ENCODE results near the gene C16orf86. TPM values are rescaled to one million over a fixed set of nuclear protein-coding genes. Genes with fewer than 3 reads are reported as not detected.

The C16orf86 gene
- polyA plus RNA-seq (2013, experiment 1 of 2), result 0.45 TPM
- 1.3 TPM for polyA plus RNA-seq (2013, experiment 2 of 2)

DNA sequence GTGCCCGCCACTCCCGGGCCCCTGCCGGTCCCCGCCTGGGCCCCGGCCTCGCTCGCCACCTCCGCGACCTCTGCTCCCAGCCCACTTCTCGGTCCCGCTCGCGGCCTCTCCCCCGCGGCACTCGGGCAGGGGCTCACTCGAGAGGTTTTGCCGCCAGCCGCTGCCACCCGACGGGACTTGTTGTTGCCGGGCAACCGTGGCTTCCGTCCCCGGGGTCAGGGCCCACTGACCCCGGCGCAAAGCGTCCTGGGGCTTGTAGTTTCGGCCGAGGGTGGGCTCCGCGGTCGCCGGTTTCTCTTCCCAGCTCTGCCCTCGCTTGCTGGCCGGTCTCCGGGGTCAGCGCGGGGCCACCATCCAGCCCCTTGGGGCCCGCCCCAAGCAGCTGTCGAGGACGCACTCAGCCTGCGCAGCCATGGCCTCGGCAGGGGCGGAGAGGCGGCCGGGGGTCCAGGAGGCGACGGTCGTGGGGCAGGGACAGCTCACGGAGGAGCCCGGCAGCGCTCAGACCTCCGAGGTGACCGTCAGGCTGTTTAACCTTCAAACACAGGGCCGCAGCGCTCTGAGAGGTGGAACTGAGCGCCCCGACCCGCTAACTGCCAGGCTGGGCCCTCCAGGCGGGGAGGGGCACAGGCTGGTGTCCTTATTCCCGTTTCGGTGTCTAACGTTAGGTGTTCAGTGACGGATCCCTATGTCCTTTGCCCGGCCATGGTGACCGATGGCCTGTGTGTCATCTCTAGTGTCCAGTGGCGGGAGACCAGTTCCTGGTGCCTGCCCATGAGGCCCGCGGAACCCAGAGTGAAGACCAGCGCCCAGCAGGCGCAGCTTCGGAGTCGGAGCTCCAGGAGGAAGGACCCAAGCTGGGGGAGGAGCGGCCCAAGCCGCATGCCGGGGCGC lies at the start of gene C16orf86, which contains the start of gene ENKD1:
TSS of gene C16orf86 (plus strand) at position 256 of the 894 bp plus-strand sequence. CDS start at position 413, 157 bp downstream.
TSS of gene ENKD1 (minus strand) at position 192 of the 894 bp plus-strand sequence. CDS start 308 bp downstream, outside the sequence.
- Histone ChIP-seq H3K4me3 (ENCODE audit: low read length) (peak within 1 kb of the TSS; percentile 76), H3K36me3 (ENCODE audit: insufficient read depth, low read length) (no peaks in the 10 kb centered on the region), H3K4me1 (ENCODE audit: insufficient read depth, low read length) (peaks cover 4% of the 10 kb centered on the region; the same call in 1 of the 2 replicates), H3K9ac (ENCODE audit: low read depth, low read length) (peak within 1 kb of the TSS; percentile 48), H3K27ac (ENCODE audit: low read depth, low read length) (0 out of 2 replicates have a peak within 1 kb of the TSS, but pooled peaks have one; percentile 13), H3K27me3 (ENCODE audit: insufficient read depth, low read length) (peaks cover 6% of the 10 kb centered on the region; the same call in 1 of the 2 replicates), H3K9me3 (ENCODE audit: insufficient read depth, low read depth, low read length) (no peaks in the 10 kb centered on the region)
- 7% methylated on average over 78 of the region's 78 CpGs for WGBS

- no peak overlapping the region for H3K27ac ChIP-seq (ENCODE audit: low read depth, low read length)
- no peaks in the 10 kb centered on the region for H3K9me3 ChIP-seq (ENCODE audit: insufficient read depth, low read depth, low read length)
- peaks cover 86% of the 10 kb centered on the region for H3K36me3 ChIP-seq (ENCODE audit: insufficient read depth, low read length)
- no peaks in the 10 kb centered on the region for H3K27me3 ChIP-seq (ENCODE audit: insufficient read depth, low read length)
- no peaks in the 10 kb centered on the region for H3K4me1 ChIP-seq (ENCODE audit: insufficient read depth, low read length)
- H3K4me3 ChIP-seq (ENCODE audit: low read length), result no peak overlapping the region
- 97% methylated on average over 14 of the region's 14 CpGs for WGBS
- no peak overlapping the region for H3K9ac ChIP-seq (ENCODE audit: low read depth, low read length)
Measured at GRCh38 chr16:67628216-67628615, 38.4 kb upstream of the C16orf86 start.

DNA sequence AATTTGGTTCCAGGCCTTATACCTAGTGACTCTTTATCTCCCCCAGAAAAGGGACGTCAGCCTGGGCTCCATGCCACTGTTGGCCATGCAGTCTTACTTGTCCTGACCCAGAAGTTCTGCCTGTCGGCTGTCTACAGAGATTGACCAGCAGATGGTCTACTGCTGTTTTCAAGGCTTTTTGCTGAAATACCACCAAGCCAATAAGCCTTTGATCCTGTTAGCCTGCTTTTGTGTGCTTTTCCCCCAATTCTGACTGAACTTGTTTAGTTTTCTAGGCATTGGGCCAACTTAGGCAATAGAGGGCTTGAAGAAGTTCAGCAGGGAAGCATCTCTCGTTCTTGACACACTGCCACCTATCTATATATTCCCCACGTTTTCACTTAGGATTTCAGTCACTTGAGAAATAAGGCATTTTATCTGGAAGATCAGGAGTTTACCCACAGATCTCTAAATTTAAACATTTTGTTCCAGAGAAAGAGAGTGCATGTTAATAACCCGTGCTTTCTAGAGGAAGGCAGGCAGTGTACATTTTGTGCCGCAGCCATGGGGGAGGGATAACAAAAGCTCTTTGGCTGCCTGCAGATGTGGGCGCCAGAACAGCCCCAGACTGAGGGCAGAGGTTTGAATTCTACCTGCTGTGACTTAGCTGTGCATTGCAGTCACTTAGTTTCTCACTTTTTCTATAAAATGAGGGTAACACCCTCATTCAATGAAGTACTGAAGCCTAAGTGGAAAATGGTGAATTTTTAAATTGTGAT lies 34.0 kb upstream of the C16orf86 start:
- no peak overlapping the region for H3K27ac ChIP-seq (ENCODE audit: low read depth, low read length)
- H3K36me3 ChIP-seq (ENCODE audit: insufficient read depth, low read length), result peaks cover 87% of the 10 kb centered on the region
- WGBS, result 91% methylated on average over 7 of the region's 7 CpGs

GRCh38 chr16:67636713-67637112 lies 29.9 kb upstream of the C16orf86 start:
- no peaks in the 10 kb centered on the region for H3K27me3 ChIP-seq (ENCODE audit: insufficient read depth, low read length)
- H3K4me3 ChIP-seq (ENCODE audit: low read length), result no peak overlapping the region
- no peak overlapping the region for H3K9ac ChIP-seq (ENCODE audit: low read depth, low read length)
- no peak overlapping the region for H3K27ac ChIP-seq (ENCODE audit: low read depth, low read length)
- H3K9me3 ChIP-seq (ENCODE audit: insufficient read depth, low read depth, low read length), result no peaks in the 10 kb centered on the region
- H3K36me3 ChIP-seq (ENCODE audit: insufficient read depth, low read length), result peaks cover 68% of the 10 kb centered on the region
- 98% methylated on average over 8 of the region's 8 CpGs for WGBS
- no peaks in the 10 kb centered on the region for H3K4me1 ChIP-seq (ENCODE audit: insufficient read depth, low read length)

More for the DNA sequence above, 34.0 kb upstream of the C16orf86 start:
- Histone ChIP-seq H3K4me3 (ENCODE audit: low read length) (no peak overlapping the region), H3K27me3 (ENCODE audit: insufficient read depth, low read length) (no peaks in the 10 kb centered on the region), H3K9ac (ENCODE audit: low read depth, low read length) (no peak overlapping the region), H3K4me1 (ENCODE audit: insufficient read depth, low read length) (no peaks in the 10 kb centered on the region), H3K9me3 (ENCODE audit: insufficient read depth, low read depth, low read length) (no peaks in the 10 kb centered on the region)

- Histone ChIP-seq H3K27me3 (ENCODE audit: insufficient read depth, low read length) (no peaks in the 10 kb centered on the region), H3K9me3 (ENCODE audit: insufficient read depth, low read depth, low read length) (no peaks in the 10 kb centered on the region), H3K9ac (ENCODE audit: low read depth, low read length) (no peak overlapping the region), H3K27ac (ENCODE audit: low read depth, low read length) (no peak overlapping the region), H3K4me3 (ENCODE audit: low read length) (no peak overlapping the region), H3K4me1 (ENCODE audit: insufficient read depth, low read length) (no peaks in the 10 kb centered on the region), H3K36me3 (ENCODE audit: insufficient read depth, low read length) (peaks cover 59% of the 10 kb centered on the region)
- 98% methylated on average over 12 of the region's 12 CpGs for WGBS
Measured at GRCh38 chr16:67637625-67638024, 29.0 kb upstream of the C16orf86 start.

GRCh38 chr16:67641779-67642708 lies 24.6 kb upstream of the C16orf86 start:
- no peak overlapping the region for H3K27ac ChIP-seq (ENCODE audit: low read depth, low read length)
- 82% methylated on average over 10 of the region's 10 CpGs for WGBS
- no peak overlapping the region for H3K9ac ChIP-seq (ENCODE audit: low read depth, low read length)
- no peaks in the 10 kb centered on the region for H3K27me3 ChIP-seq (ENCODE audit: insufficient read depth, low read length)
- H3K4me1 ChIP-seq (ENCODE audit: insufficient read depth, low read length), result no peaks in the 10 kb centered on the region
- peaks cover 22% of the 10 kb centered on the region for H3K36me3 ChIP-seq (ENCODE audit: insufficient read depth, low read length)
- H3K4me3 ChIP-seq (ENCODE audit: low read length), result no peak overlapping the region
- no peaks in the 10 kb centered on the region for H3K9me3 ChIP-seq (ENCODE audit: insufficient read depth, low read depth, low read length)

DNA sequence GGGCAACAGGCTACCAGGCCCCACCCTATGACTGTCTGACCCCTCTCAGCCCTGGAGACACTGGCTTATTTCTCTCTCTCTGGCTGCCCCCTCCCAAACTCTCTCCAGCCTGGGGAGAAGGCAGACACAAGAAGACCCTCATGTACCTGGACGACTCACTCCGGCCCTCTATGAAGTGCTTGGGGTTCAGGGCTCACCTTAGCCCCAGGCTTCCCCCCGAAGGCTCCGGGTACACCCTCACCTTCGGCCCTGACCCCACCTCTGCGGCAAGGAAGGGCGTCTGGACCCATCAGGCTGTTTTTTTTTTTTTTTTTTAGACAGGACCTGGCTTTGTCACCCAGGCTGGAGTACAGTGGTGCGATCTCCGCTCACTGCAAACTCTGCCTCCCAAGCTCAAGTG lies 22.6 kb upstream of the C16orf86 start:
- peaks cover 2% of the 10 kb centered on the region for H3K36me3 ChIP-seq (ENCODE audit: insufficient read depth, low read length)
- no peaks in the 10 kb centered on the region for H3K9me3 ChIP-seq (ENCODE audit: insufficient read depth, low read depth, low read length)
- H3K27ac ChIP-seq (ENCODE audit: low read depth, low read length), result no peak overlapping the region
- no peak overlapping the region for H3K9ac ChIP-seq (ENCODE audit: low read depth, low read length)
- no peaks in the 10 kb centered on the region; the same call in 1 of the 2 replicates for H3K27me3 ChIP-seq (ENCODE audit: insufficient read depth, low read length)
- no peak overlapping the region for H3K4me3 ChIP-seq (ENCODE audit: low read length)
- WGBS, result 94% methylated on average over 9 of the region's 9 CpGs
- H3K4me1 ChIP-seq (ENCODE audit: insufficient read depth, low read length), result no peaks in the 10 kb centered on the region

- no peaks in the 10 kb centered on the region for H3K4me1 ChIP-seq (ENCODE audit: insufficient read depth, low read length)
- H3K9ac ChIP-seq (ENCODE audit: low read depth, low read length), result peak overlapping the region; percentile 72
- H3K27ac ChIP-seq (ENCODE audit: low read depth, low read length), result no peak overlapping the region
- H3K27me3 ChIP-seq (ENCODE audit: insufficient read depth, low read length), result peaks cover under 1% of the 10 kb centered on the region; the same call in 1 of the 2 replicates
- H3K36me3 ChIP-seq (ENCODE audit: insufficient read depth, low read length), result peaks cover 6% of the 10 kb centered on the region; the same call in 1 of the 2 replicates
- peak overlapping the region; percentile 54 for H3K4me3 ChIP-seq (ENCODE audit: low read length)
- WGBS, result 85% methylated on average over 15 of the region's 15 CpGs
- no peaks in the 10 kb centered on the region for H3K9me3 ChIP-seq (ENCODE audit: insufficient read depth, low read depth, low read length)
Measured at GRCh38 chr16:67645397-67646121, 21.1 kb upstream of the C16orf86 start.

DNA sequence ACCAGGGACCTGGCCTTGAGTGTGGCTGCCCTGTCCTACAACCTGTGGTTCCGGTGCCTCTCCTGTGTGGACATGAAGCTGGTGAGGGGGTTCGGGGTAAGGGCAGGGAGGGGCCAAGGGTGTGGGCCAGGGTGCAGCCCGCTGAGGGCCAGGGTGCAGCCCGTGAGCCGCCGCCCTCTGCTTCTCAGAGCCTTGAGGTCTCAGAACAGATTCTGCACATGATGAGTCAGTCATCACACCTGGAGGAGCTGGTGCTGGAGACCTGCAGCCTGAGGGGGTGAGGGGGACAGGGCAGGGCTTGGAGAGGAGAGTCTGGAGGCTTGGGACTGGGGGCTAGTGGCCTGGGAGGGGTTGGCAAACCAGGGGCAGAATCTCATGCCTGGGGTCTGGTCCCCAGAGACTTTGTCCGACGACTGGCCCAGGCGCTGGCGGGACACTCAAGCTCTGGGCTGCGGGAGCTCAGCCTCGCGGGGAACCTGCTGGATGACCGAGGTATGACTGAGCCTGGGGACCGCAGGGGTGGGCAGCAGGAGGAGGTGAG lies 19.4 kb upstream of the C16orf86 start:
- Histone ChIP-seq H3K9me3 (ENCODE audit: insufficient read depth, low read depth, low read length) (no peaks in the 10 kb centered on the region), H3K27me3 (ENCODE audit: insufficient read depth, low read length) (peaks cover 5% of the 10 kb centered on the region), H3K27ac (ENCODE audit: low read depth, low read length) (no peak overlapping the region), H3K4me3 (ENCODE audit: low read length) (no peak overlapping the region), H3K36me3 (ENCODE audit: insufficient read depth, low read length) (peaks cover 9% of the 10 kb centered on the region), H3K9ac (ENCODE audit: low read depth, low read length) (no peak overlapping the region), H3K4me1 (ENCODE audit: insufficient read depth, low read length) (no peaks in the 10 kb centered on the region)
- 95% methylated on average over 15 of the region's 15 CpGs for WGBS

Measured in HUES64 (cell line).